Fibroblast of villous mesenchyme (primary cell): ENCODE measurements around the gene PRM3. TPM values are rescaled to one million over a fixed set of nuclear protein-coding genes. Genes with fewer than 3 reads are reported as not detected.
A peak's percentile ranks its signal among the peaks of the same experiment; 100 is the strongest.
"Not testable (repeated sequence)": the region's sequence is repeated elsewhere in the genome, so short reads cannot be mapped to it uniquely, and the experiment has no call there.

Experiments
- DNase-seq: peaks from one replicate; pipeline ENCODE4 v3.0.0-alpha.2; 2010; ENCODE audit warnings: low read depth
- H3K4me3 ChIP-seq: 2 replicates; pipeline ENCODE4 v1.5.1; 2011; ENCODE audit warnings: low read depth, mild to moderate bottlenecking, low read length
- CTCF ChIP-seq: IDR thresholded peaks from 2 replicates; pipeline ENCODE4 v1.5.1; 2012; ENCODE audit warnings: low read depth, mild to moderate bottlenecking, low read length; ENCODE audit not compliant: insufficient read depth
- total RNA-seq: library from RNA; depleted of rRNA; stranded (reverse); fragments of >200 nt; gene quantifications from 2 replicates; pipeline ENCODE4 v1.2.3, GENCODE V29; 2012

PRM3 gene
- total RNA-seq, 1 donor, result not detected

- peak; percentile 54 for DNase-seq
- TF ChIP-seq CTCF, result no peak
- H3K4me3 ChIP-seq, result no peak overlapping the region
Observed at GRCh38 chr16:11303405-11304138, 30.1 kb upstream of the PRM3 start.

- no peak for DNase-seq
- TF ChIP-seq CTCF, result no peak
Observed at GRCh38 chr16:11302977-11303376, 29.5 kb upstream of the PRM3 start.

GRCh38 chr16:11301645-11302501, 28.4 kb upstream of the PRM3 start:
- H3K4me3 ChIP-seq, result no peak overlapping the region
- TF ChIP-seq CTCF, result no peak
- no peak for DNase-seq

More at GRCh38 chr16:11302977-11303376, 29.5 kb upstream of the PRM3 start:
- no peak overlapping the region for H3K4me3 ChIP-seq

GRCh38 chr16:11300560-11300892, 27.1 kb upstream of the PRM3 start:
- H3K4me3 ChIP-seq, result no peak overlapping the region
- DNase-seq, result no peak
- no peak for TF ChIP-seq CTCF

GRCh38 chr16:11299865-11300559, 26.6 kb upstream of the PRM3 start:
- no peak for TF ChIP-seq CTCF
- no peak for DNase-seq
- no peak overlapping the region for H3K4me3 ChIP-seq

- DNase-seq, H3K4me3 ChIP-seq: not testable (repeated sequence)
Observed at GRCh38 chr16:11298950-11299547, 25.6 kb upstream of the PRM3 start.
